Measurements from ENCODE around the gene PIK3R1.

Gene PIK3R1

DNA sequence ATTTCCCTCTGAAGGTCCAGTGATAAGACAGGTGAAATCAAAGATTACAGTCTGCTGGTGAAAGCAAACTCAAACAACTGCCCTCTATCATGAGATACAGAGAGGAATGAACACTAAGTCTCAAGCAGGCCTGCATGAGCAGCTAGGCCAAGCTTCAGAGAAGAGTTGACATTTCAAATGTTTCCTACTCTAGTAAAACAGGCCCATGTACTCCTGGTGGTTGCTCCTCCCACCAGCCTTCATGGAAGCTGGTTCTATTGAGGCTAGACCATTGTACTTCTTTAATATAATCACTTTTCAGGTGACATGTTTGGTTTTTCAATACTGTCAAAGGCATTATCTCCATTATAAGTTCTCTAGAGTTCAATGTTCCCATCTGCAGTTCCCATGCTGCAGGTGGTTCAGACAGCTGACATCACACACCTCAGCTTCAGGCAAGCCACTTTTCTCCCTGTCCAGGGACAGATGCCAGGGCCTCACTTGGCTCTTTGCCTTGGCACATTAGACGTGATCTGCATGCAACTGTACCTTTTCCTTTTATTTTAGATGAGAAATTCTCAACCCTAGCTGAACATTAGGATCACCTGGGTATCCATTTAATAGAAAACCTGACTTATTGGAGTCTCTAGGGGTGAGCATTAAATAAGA, 89.8 kb downstream of the PIK3R1 start:
- TF ChIP-seq, protein P1, sequence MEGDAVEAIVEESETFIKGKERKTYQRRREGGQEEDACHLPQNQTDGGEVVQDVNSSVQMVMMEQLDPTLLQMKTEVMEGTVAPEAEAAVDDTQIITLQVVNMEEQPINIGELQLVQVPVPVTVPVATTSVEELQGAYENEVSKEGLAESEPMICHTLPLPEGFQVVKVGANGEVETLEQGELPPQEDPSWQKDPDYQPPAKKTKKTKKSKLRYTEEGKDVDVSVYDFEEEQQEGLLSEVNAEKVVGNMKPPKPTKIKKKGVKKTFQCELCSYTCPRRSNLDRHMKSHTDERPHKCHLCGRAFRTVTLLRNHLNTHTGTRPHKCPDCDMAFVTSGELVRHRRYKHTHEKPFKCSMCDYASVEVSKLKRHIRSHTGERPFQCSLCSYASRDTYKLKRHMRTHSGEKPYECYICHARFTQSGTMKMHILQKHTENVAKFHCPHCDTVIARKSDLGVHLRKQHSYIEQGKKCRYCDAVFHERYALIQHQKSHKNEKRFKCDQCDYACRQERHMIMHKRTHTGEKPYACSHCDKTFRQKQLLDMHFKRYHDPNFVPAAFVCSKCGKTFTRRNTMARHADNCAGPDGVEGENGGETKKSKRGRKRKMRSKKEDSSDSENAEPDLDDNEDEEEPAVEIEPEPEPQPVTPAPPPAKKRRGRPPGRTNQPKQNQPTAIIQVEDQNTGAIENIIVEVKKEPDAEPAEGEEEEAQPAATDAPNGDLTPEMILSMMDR (conservative IDR thresholded peaks at IDR 0.05; ENCODE audit: low read depth, low read length), result no peak
- no peak for DNase-seq (ENCODE audit: low read depth)
- H3K4me3 ChIP-seq (ENCODE audit: low read length), result no peak overlapping the region

DNA sequence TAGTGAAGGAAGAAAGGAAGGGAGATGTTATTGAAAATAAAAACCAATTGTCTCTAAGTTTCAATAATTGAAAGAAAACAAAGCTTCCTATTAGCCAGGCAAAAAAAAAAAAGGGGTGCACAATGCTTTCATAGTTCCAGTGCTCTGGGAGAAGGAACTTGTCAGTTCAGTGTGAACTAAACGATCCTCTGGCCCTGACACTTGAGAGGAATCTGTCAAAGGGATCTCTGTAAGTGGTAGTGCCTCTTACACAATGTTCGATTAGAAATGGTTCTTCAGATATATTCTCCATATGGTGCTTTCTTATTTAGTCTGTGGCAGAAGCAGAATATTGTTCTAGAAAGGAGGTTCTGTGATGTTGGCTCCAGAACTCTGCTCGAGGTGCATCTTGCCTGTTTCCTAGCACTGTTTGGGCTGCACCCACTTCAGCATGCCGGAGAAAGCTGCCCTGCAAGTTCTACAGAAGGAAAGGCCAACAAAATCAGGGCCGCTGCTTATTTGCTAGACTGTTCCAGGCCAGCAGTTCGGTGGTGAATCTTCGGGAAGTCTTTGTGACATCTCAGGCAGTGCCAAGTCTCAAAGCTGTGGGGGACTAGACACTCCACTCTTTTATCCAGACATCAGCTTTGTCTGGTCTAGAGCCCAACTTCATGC, 90.9 kb downstream of the PIK3R1 start:
- no peak overlapping the region for H3K4me3 ChIP-seq (ENCODE audit: low read length)
- no peak for DNase-seq (ENCODE audit: low read depth)
- TF ChIP-seq, protein P1 (conservative IDR thresholded peaks at IDR 0.05; ENCODE audit: low read depth, low read length), result no peak

DNA sequence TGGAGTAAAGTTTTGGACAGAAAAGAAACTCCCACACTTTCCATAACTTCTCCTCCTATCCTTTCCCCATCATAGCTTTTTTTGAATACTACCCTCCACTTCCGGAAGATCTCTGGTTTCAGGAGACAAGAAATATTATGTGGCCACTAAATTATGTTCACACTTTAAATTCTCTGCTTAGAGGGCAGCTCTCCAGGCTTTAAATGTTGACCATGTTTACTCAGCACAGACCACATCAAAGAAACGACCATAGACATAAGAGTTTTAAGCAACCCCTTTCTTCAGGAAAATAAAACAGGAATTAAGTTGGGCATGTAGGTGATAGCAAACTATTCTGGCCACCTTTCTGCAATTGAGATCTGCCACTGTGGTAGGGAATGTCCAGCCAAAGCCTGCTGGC, 97.8 kb downstream of the PIK3R1 start:
- DNase-seq (ENCODE audit: low read depth), result no peak
- TF ChIP-seq, protein P1 (conservative IDR thresholded peaks at IDR 0.05; ENCODE audit: low read depth, low read length), result no peak
- no peak overlapping the region for H3K4me3 ChIP-seq (ENCODE audit: low read length)

DNA sequence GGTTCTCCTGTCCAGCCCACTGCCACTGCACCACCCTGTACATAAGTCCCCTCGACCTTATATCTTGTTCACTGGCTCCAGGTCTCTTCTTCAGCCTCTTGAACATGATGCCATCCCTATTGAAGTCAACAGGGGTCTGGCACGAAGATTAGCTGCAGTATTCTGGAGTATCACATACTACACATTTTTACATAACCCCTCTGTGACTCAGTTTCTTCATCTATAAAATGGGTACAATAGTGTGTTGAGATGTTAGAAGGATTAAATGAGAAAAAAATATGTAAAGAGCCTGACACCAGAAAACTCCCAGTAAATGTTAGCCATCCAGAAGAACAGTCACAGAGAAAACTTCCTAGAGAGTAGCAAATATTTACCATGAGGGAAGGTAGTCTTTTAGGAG, 98.9 kb downstream of the PIK3R1 start:
- no peak overlapping the region for H3K4me3 ChIP-seq (ENCODE audit: low read length)
- DNase-seq (ENCODE audit: low read depth), result no peak
- TF ChIP-seq, protein P1 (conservative IDR thresholded peaks at IDR 0.05; ENCODE audit: low read depth, low read length), result no peak

DNA sequence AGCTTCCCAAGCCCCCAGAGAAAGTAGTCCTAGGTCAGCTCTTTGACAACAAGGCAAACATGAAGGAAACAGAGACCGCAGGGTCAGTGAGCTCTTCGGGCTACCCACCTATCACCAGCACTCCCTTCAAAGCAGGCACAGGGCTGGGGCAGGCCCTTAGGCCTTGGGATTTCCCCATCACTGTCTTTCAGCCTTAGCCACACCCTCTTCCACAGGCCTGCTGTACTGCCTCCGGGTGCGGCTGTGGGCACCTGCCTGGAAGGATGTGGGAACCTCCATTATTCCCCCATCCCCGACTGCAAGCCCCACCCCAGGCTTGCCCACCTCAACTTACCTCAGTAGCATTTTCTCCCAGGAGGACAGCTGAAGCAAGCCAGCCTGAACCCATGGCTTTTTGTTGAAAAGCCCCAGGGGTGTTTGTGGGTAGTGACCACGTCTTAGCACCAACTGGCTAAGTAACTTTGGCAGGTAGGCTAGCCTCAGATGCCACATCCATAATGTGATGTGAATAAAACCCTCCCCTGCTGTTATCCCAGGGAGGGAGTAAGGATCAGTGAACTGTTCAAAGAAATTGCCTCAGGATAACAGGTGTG, 100.2 kb downstream of the PIK3R1 start:
- DNase-seq (ENCODE audit: low read depth), result no peak
- TF ChIP-seq, protein P1 (conservative IDR thresholded peaks at IDR 0.05; ENCODE audit: low read depth, low read length), result no peak
- H3K4me3 ChIP-seq (ENCODE audit: low read length), result no peak overlapping the region

DNA sequence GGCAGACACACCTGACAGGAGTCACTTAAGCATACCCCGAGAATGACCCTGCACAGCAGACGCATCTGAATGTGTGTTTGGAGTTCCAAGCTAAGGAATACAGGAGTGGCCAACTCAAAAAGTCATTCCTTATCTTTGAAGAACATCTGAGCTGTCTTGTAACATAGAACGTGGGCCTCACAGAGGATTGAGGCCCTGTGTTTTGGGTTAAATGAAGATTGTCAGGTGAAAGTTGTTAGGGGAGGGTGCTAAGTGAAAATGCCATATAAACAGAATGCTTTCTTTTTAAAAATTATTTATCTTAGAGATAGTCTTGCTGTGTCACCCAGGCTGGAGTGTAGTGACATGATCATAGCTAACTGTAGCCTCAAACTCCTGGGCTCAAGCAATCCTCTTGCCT, 100.9 kb downstream of the PIK3R1 start:
- DNase-seq (ENCODE audit: low read depth), result no peak
- no peak overlapping the region for H3K4me3 ChIP-seq (ENCODE audit: low read length)
- TF ChIP-seq, protein P1 (conservative IDR thresholded peaks at IDR 0.05; ENCODE audit: low read depth, low read length), result no peak

DNA sequence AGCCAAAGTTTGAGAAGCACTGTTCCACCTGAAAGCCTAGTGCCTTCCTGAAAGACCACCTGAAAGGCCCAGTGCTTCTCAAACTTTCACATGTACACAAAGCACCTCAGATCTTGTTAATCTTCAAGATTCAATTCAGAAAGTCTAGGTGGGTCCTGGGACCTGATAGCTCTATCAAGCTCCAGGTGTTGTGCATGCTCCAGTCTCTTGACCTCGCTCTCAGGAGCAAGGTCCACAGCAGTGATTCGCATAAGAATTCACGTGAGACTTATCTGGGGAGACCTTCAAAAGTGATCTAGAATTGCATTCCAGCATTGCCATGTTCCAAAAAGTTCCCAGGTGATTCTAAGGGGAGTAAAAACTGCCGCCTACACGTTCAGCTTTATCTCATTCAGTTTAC, 102.1 kb downstream of the PIK3R1 start:
- TF ChIP-seq, protein P1 (conservative IDR thresholded peaks at IDR 0.05; ENCODE audit: low read depth, low read length), result no peak
- no peak for DNase-seq (ENCODE audit: low read depth)
- H3K4me3 ChIP-seq (ENCODE audit: low read length), result no peak overlapping the region
